Stomach (tissue), 4 donors: ENCODE measurements around the gene RNF114.

Experiments
- POLR2A ChIP-seq, 4 donors: fragments of 450-650 bp; IDR thresholded peaks; one replicate each; pipeline ENCODE4 v1.6.1; 2016; ENCODE audit warnings: antibody characterized with exemption in 4 of 4, control low read depth in 2 of 4, mild to moderate bottlenecking in 1 of 4, moderate library complexity in 1 of 4
- TF ChIP-seq, protein P1 (sequence below), 7 experiments: fragments of 450-650 bp in 4 of 7; fragments of 200-600 bp in 3 of 7; sonication (generic) in 3 of 7; IDR thresholded peaks; one replicate each; pipeline ENCODE4 v1.5.1; 2016 to 2019; ENCODE audit warnings: antibody characterized with exemption in 7 of 7, control low read depth in 2 of 7, mild to moderate bottlenecking in 1 of 7

DNA sequence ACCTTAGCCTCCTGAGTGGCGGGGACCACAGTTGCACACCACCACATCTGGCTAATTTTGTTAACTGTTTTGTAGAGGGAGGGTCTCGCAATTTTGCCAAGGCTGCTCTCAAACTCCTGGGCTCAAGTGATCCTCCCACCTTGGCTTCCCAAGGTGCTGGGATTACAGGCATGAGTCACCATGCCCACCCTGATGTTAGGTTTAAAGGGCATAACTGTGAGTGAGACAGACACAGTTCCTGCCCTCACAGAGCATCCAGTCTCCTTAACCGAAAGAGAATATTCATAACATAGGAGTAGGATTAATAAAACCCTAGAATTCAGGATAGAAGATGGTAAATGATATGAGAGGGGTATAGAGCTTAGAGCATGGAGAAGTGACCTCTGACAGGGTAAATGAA, 17.8 kb upstream of the RNF114 start:
- TF ChIP-seq, protein P1, sequence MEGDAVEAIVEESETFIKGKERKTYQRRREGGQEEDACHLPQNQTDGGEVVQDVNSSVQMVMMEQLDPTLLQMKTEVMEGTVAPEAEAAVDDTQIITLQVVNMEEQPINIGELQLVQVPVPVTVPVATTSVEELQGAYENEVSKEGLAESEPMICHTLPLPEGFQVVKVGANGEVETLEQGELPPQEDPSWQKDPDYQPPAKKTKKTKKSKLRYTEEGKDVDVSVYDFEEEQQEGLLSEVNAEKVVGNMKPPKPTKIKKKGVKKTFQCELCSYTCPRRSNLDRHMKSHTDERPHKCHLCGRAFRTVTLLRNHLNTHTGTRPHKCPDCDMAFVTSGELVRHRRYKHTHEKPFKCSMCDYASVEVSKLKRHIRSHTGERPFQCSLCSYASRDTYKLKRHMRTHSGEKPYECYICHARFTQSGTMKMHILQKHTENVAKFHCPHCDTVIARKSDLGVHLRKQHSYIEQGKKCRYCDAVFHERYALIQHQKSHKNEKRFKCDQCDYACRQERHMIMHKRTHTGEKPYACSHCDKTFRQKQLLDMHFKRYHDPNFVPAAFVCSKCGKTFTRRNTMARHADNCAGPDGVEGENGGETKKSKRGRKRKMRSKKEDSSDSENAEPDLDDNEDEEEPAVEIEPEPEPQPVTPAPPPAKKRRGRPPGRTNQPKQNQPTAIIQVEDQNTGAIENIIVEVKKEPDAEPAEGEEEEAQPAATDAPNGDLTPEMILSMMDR (IDR thresholded peaks at IDR 0.05), result no peak
- TF ChIP-seq POLR2A (IDR thresholded peaks at IDR 0.05), result no peak
